Measurements from ENCODE around the gene ADCY7. TPM values are rescaled to one million over a fixed set of nuclear protein-coding genes. Genes with fewer than 3 reads are reported as not detected.

Gene ADCY7
- total and polyA plus RNA-seq, 3 donors from 2014 or later = 5.9 to 9.4 (median 5.9) TPM

DNA sequence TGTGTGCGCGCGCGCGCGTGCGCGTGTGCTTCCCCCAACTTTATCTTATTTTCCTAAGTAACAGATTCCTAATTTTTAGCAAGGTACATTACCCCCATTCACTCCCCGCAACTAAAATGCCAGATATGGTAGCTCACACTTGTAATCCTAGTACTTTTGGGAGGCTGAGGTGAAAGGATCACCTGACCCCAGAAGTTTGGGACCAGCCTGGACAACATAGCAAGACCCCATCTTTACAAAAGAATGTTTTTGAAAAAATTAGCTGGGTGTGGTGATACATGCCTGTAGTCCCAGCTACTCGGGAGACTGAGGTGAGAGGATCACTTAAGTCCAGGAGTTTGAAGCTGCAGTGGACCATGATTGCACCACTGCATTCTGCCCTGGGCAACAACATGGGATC lies 97.3 kb downstream of the ADCY7 start:
- Histone ChIP-seq H3K27me3 (no peaks in the 10 kb centered on the region), H3K4me1 (peaks cover 9% of the 10 kb centered on the region), H3K4me3 (no peak overlapping the region), H3K27ac (no peak overlapping the region), H3K36me3 (ENCODE audit: low read depth, missing control alignments) (no peaks in the 10 kb centered on the region), H3K9me3 (no peaks in the 10 kb centered on the region)
- intact Hi-C loops (cut with DNase I; ENCODE audit: low total_unique reads) = loop anchor here (10.0 kb wide), 1 partner anchor 119 kb away; no protein-coding TSS in a partner anchor
- TF ChIP-seq POLR2A (IDR thresholded peaks at IDR 0.05) = no peak
- TF ChIP-seq, protein P1, sequence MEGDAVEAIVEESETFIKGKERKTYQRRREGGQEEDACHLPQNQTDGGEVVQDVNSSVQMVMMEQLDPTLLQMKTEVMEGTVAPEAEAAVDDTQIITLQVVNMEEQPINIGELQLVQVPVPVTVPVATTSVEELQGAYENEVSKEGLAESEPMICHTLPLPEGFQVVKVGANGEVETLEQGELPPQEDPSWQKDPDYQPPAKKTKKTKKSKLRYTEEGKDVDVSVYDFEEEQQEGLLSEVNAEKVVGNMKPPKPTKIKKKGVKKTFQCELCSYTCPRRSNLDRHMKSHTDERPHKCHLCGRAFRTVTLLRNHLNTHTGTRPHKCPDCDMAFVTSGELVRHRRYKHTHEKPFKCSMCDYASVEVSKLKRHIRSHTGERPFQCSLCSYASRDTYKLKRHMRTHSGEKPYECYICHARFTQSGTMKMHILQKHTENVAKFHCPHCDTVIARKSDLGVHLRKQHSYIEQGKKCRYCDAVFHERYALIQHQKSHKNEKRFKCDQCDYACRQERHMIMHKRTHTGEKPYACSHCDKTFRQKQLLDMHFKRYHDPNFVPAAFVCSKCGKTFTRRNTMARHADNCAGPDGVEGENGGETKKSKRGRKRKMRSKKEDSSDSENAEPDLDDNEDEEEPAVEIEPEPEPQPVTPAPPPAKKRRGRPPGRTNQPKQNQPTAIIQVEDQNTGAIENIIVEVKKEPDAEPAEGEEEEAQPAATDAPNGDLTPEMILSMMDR (IDR thresholded peaks at IDR 0.05) = no peak
- 85 to 94% methylated on average over 10 of the region's 10 CpGs for WGBS, 2 donors
- no peak for DNase-seq

DNA sequence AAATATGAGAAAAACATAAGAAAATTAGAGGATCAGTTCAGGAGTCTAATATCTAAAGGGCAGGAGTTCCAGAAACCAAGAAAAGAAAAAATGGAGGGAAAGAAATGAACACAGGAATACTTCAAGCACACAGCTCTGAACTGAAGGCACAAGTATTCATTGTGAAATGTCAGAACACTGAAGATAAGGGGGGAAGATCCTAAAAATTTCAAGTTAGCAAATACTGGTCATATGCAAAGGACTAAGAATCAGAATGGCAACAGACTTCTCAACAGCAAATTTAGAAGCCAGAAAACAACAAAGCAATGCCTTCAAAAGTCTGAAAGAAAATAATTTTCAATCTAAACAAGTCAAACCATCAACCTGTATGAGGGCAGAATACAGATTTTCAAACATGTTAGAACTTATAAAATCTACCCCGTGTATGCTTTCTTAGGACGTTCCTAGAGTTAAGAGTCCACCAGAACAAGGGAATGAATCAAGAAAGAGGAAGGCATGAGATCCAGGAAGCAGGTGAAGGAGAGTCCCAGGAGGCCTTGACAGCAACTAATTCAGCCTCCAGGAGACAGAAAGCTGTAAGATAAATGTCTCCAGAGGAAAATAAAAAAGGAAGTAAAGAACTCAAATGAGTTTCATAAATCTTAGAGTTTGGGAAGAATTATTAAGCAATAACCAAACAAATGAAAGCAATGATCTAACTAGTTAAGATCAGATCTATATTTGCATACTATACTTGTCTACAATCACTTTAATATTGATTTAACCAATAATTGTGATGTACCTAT lies 99.6 kb downstream of the ADCY7 start:
- no peak overlapping the region for H3K4me3 ChIP-seq
- intact Hi-C loops (cut with DNase I; ENCODE audit: low total_unique reads) = loop anchor here (10.0 kb wide), 1 partner anchor 121 kb away; no protein-coding TSS in a partner anchor
- 45% methylated on average over 2 of the region's 2 CpGs for WGBS, 2 donors
- H3K9me3 ChIP-seq = no peaks in the 10 kb centered on the region
- DNase-seq = no peak
- H3K27ac ChIP-seq = no peak overlapping the region
- TF ChIP-seq, protein P1 (IDR thresholded peaks at IDR 0.05) = no peak
- no peak for TF ChIP-seq POLR2A (IDR thresholded peaks at IDR 0.05)
- H3K36me3 ChIP-seq (ENCODE audit: low read depth, missing control alignments) = no peaks in the 10 kb centered on the region
- peaks cover 15% of the 10 kb centered on the region for H3K4me1 ChIP-seq
- H3K27me3 ChIP-seq = no peaks in the 10 kb centered on the region

Small RNAs within 50 kb of the gene (microRNA-seq; reads per million reads assigned to microRNA genes)
- 0 reads per million in 2 donors for gene MIR6771 (ENCODE audit: borderline number of aligned reads in 2 of 2, borderline replicate concordance in 1 of 2)

Small RNAs within 50 kb of the gene (small RNA-seq; reads per million reads assigned to genes)
- 0 reads per million in 2 donors for gene MIR6771

Other genes starting within 250 kb of the ADCY7 start
- 10 to 100 TPM; 51.5 to 64.1 TPM for gene CNEP1R1, start 241.3 kb upstream of the ADCY7 start, total RNA-seq
- 39.7 TPM for gene CNEP1R1, start 241.3 kb upstream of the ADCY7 start, polyA plus RNA-seq (ENCODE audit: insufficient read depth, low read depth, low replicate concordance)
- gene HEATR3, start 200.6 kb upstream of the ADCY7 start, total RNA-seq = 10 to 100 TPM; 44.0 to 51.2 TPM
- 13.5 TPM for gene HEATR3, start 200.6 kb upstream of the ADCY7 start, polyA plus RNA-seq (ENCODE audit: insufficient read depth, low read depth, low replicate concordance)
- gene TENT4B, start 113.2 kb upstream of the ADCY7 start, total RNA-seq = 10 to 100 TPM; 27.5 to 37.6 TPM
- gene TENT4B, start 113.2 kb upstream of the ADCY7 start, polyA plus RNA-seq (ENCODE audit: insufficient read depth, low read depth, low replicate concordance) = 56.6 TPM
- gene BRD7, start 102.4 kb downstream of the ADCY7 start, total RNA-seq = 10 to 100 TPM; 79.2 to 96.0 TPM
- gene BRD7, start 102.4 kb downstream of the ADCY7 start, polyA plus RNA-seq (ENCODE audit: insufficient read depth, low read depth, low replicate concordance) = 110 TPM